SK-N-MC (cell line): ENCODE measurements around the gene NOS1.

Experiments
- EZH2 ChIP-seq: fragments of 200-600 bp; sonication (generic); IDR thresholded peaks from one replicate; pipeline ENCODE4 v1.6.1; 2017; ENCODE audit warnings: antibody characterized with exemption
- FOXP2 ChIP-seq: optimal IDR thresholded peaks from 2 replicates; pipeline ENCODE3; 2011; ENCODE audit warnings: mild to moderate bottlenecking, moderate library complexity; ENCODE audit not compliant: insufficient read depth; ENCODE audit errors: extremely low read length, control extremely low read depth
- POLR2AphosphoS5 ChIP-seq: IDR thresholded peaks from 2 replicates; pipeline ENCODE4 v1.6.1; 2012; ENCODE audit warnings: mild to moderate bottlenecking, low read depth, low read length, borderline replicate concordance

DNA sequence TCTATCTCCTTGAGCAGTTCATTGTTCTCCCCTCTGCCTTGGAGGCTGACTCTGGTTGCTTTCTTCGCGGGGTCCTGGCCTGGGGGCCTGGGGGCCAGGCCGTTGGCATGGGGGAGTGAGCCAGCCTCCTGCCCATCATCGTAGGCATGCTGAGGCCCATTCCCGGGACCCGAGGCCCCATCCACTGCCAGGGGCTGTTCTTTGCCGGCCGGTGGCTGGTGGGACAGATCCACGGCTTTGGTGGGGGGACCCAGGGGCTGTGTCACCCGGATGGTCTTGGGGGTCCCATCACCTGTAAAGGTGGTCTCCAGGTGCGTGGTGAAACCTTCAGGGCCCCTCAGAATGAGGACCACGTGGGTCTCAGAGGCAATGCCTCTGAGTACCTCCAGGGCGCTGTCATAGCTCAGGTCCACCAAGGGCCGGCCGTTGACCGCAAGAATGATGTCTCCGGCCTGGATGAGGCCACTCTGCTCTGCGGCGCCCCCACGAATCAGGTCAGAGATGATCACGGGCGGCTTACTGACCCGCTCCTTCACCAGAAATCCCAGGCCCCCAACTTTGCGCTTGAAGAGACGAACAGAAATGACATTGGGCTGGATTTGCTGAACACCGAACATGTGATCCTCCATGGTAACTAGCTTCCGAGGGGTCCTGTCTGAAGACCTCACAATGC, 30.8 kb downstream of the NOS1 start:
- TF ChIP-seq POLR2AphosphoS5 (no peak), EZH2 (no peak), FOXP2 (no peak)
